Keratinocyte (primary cell): ENCODE measurements around the gene CREG1.

ENCODE experiments used
- EZH2 ChIP-seq: IDR thresholded peaks from one replicate; pipeline ENCODE4 v1.6.1; 2012; ENCODE audit warnings: inconsistent platforms, mild to moderate bottlenecking, low read length, moderate library complexity
- TF ChIP-seq, protein P1 (sequence below), 3 experiments: IDR thresholded peaks in 1 of 3; conservative IDR thresholded peaks in 1 of 3; optimal IDR thresholded peaks in 1 of 3; 2 replicates in 2 of 3; 3 replicates in 1 of 3; pipeline versions ENCODE3 to v1.5.1; 2011; ENCODE audit warnings: low read length in 3 of 3, mild to moderate bottlenecking in 3 of 3, moderate library complexity in 2 of 3, control low read depth in 1 of 3, inconsistent platforms in 1 of 3; ENCODE audit not compliant: insufficient read depth in 2 of 3; ENCODE audit errors: extremely low read depth in 1 of 3

DNA sequence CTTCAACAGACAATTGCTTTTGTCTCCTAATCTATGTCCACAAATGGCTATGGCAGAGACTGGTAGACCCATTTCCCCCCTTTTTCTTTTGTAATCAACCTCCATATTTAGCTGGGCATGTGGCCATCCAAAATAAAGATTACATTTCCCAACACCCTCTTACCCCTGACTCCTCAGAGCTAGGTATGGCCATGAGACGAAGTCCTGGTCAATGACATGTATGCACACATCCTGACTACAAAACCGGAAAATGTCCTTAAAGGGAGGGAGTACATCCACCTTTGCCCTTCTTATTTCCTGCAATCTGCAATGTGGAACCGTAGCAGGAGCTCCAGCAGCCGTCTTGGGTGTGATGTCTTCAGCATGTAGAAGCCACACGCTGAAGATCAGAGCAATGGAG lies 40.3 kb upstream of the CREG1 start:
- no peak for TF ChIP-seq EZH2
- TF ChIP-seq, protein P1, sequence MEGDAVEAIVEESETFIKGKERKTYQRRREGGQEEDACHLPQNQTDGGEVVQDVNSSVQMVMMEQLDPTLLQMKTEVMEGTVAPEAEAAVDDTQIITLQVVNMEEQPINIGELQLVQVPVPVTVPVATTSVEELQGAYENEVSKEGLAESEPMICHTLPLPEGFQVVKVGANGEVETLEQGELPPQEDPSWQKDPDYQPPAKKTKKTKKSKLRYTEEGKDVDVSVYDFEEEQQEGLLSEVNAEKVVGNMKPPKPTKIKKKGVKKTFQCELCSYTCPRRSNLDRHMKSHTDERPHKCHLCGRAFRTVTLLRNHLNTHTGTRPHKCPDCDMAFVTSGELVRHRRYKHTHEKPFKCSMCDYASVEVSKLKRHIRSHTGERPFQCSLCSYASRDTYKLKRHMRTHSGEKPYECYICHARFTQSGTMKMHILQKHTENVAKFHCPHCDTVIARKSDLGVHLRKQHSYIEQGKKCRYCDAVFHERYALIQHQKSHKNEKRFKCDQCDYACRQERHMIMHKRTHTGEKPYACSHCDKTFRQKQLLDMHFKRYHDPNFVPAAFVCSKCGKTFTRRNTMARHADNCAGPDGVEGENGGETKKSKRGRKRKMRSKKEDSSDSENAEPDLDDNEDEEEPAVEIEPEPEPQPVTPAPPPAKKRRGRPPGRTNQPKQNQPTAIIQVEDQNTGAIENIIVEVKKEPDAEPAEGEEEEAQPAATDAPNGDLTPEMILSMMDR (optimal IDR thresholded peaks at IDR 0.05 in 1 of 3, IDR thresholded peaks at IDR 0.05 in 1 of 3, conservative IDR thresholded peaks at IDR 0.05 in 1 of 3; ENCODE audit: extremely low read depth in 1 of 3, insufficient read depth in 2 of 3, low read length in 3 of 3), result no peak
